ENCODE data around the gene PYDC1. TPM values are rescaled to one million over a fixed set of nuclear protein-coding genes. Genes with fewer than 3 reads are reported as not detected.
A peak's percentile ranks its signal among the peaks of the same experiment; 100 is the strongest.

Gene PYDC1
- total and polyA plus RNA-seq, 11 donors = not detected

DNA sequence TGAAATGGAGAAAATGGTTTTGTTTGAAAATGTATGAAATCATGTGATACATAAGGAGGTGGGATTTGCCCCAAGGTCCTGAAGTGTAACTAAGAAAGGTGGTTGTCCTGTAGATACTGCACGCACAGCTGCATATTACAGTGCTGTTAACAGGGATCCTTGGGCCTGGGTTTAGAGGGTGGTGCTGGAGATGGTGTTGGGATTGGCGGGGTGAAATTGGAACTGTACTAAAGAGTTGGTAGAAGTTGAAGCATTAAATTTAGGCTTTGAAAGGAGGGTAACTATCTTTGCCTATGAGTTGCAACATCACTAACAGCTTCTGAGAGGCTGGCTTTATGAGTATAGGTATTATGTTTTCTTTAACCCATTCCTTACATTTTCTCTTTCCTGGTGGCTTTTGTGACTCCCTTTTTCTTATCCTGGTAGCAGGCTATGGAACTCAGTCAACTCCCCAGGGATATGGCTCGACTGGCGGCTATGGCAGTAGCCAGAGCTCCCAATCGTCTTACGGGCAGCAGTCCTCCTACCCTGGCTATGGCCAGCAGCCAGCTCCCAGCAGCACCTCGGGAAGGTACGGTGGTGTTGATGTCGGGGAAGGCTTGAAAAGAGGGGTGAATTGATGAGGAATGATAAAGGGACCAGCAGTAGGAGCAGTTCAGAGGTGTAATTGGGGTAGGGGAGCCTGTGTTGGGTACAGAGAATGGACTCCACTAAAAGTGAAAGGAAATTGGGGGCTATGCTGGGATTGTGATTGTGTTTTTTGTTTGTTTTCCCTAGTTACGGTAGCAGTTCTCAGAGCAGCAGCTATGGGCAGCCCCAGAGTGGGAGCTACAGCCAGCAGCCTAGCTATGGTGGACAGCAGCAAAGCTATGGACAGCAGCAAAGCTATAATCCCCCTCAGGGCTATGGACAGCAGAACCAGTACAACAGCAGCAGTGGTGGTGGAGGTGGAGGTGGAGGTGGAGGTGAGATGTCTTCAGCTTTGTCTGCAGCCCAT, 33.2 kb downstream of the PYDC1 start:
- intact Hi-C loops (cut with DNase I) = loop anchor here in 8 of 10 donors (2.0 to 10.0 kb wide), 6 partner anchors 15 to 274 kb away; partner anchors contain the start of genes ZNF843 (in 5 of the 8), ARMC5 (in 2 of the 8), ZNF646 (in 1 of the 8) and ZNF668 (in 1 of the 8)
- Histone ChIP-seq H3K4me1 (peaks cover 0 to 58% (median 38%) of the 10 kb centered on the region in 12 donors), H3K4me3 (peak overlapping the region in 1 of 12 donors; percentile 95), H3K27me3 (peaks cover 0 to 5% (median 0%) of the 10 kb centered on the region in 9 donors), H3K27ac (no peak overlapping the region), H3K9me3 (no peaks in the 10 kb centered on the region), H3K36me3 (peaks cover 7 to 72% (median 65%) of the 10 kb centered on the region in 9 donors)
- TF ChIP-seq, protein P1, sequence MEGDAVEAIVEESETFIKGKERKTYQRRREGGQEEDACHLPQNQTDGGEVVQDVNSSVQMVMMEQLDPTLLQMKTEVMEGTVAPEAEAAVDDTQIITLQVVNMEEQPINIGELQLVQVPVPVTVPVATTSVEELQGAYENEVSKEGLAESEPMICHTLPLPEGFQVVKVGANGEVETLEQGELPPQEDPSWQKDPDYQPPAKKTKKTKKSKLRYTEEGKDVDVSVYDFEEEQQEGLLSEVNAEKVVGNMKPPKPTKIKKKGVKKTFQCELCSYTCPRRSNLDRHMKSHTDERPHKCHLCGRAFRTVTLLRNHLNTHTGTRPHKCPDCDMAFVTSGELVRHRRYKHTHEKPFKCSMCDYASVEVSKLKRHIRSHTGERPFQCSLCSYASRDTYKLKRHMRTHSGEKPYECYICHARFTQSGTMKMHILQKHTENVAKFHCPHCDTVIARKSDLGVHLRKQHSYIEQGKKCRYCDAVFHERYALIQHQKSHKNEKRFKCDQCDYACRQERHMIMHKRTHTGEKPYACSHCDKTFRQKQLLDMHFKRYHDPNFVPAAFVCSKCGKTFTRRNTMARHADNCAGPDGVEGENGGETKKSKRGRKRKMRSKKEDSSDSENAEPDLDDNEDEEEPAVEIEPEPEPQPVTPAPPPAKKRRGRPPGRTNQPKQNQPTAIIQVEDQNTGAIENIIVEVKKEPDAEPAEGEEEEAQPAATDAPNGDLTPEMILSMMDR (IDR thresholded peaks at IDR 0.05) = no peak
- no peak for TF ChIP-seq POLR2A (IDR thresholded peaks at IDR 0.05)
- no peak for ATAC-seq
- WGBS, 4 donors = 57 to 63% (median 59%) methylated on average over 10 of the region's 10 CpGs
- no peak for DNase-seq

- TF ChIP-seq, protein P1 (IDR thresholded peaks at IDR 0.05) = no peak
- TF ChIP-seq POLR2A (IDR thresholded peaks at IDR 0.05) = no peak
- H3K4me1 ChIP-seq = peaks cover 0 to 69% (median 39%) of the 10 kb centered on the region in 12 donors
- intact Hi-C loops (cut with DNase I) = loop anchor here in 8 of 10 donors (2.0 to 10.0 kb wide), 6 partner anchors 16 to 275 kb away; partner anchors contain the start of genes ZNF843 (in 5 of the 8), ARMC5 (in 2 of the 8), ZNF646 (in 1 of the 8) and ZNF668 (in 1 of the 8)
- peak overlapping the region in 9 of 12 donors; percentile 60 to 99 (median 83) for H3K4me3 ChIP-seq
- DNase-seq = no peak
- peak overlapping the region in 3 of 12 donors; percentile 4 to 95 (median 93) for H3K27ac ChIP-seq
- 23 to 28% (median 24%) methylated on average over 7 of the region's 7 CpGs for WGBS, 4 donors
- H3K9me3 ChIP-seq = no peaks in the 10 kb centered on the region
- peaks cover 3 to 59% (median 51%) of the 10 kb centered on the region in 9 donors for H3K36me3 ChIP-seq
- peaks cover 0 to 5% (median 0%) of the 10 kb centered on the region in 9 donors for H3K27me3 ChIP-seq
- no peak for ATAC-seq
Observed at GRCh38 chr16:31182391-31182790, 34.5 kb downstream of the PYDC1 start.

DNA sequence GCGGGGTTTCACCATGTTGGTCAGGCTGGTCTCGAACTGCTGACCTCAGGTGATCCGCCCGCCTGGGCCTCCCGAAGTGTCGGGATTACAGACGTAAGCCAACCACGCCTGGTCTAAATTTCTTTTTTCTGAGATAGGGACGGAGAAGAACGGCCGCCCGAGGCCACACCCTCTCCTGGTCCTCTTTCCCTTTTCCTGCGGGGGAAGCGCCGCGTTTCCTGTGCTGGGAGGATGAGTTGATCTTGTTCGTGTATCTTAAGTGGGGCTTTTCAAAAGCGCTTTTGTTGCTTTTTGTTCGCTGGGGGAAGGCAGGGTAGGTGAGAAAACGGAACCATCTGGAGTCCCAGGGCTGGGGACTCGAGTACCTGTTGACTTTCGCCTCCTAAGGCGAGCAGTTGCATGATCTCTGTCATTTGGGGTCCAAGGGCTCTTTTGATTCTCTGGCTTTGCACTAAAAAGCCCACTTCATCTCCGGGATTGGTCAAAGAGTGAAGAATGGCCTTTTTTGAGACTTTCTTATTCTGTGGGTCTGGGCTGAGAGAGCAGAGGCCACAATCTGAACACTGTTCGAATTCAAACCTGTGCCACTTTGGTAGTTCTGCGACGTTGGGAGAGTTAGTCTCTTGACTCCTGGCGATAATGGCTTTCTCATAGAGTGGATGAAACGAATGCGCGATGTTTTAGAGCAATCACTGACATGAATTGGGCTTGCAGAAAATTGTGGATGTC, 35.7 kb downstream of the PYDC1 start:
- H3K27ac ChIP-seq = peak overlapping the region in 11 of 12 donors; percentile 87 to 99 (median 93)
- DNase-seq (peak in 4 of 5 donors; percentile 46 to 59 (median 54)), ATAC-seq (peak in 2 of 4 donors; percentile 20 to 40)
- H3K4me1 ChIP-seq = peaks cover 0 to 61% (median 38%) of the 10 kb centered on the region in 12 donors
- H3K27me3 ChIP-seq = peaks cover 0 to 5% (median 0%) of the 10 kb centered on the region in 9 donors
- H3K9me3 ChIP-seq = no peaks in the 10 kb centered on the region
- H3K36me3 ChIP-seq = peaks cover 0 to 47% (median 40%) of the 10 kb centered on the region in 9 donors
- WGBS, 4 donors = 4 to 7% (median 6%) methylated on average over 28 to 31 of the region's 31 CpGs
- intact Hi-C loops (cut with DNase I) = loop anchor here in 7 of 10 donors (5.0 to 10.0 kb wide), 5 partner anchors 106 to 276 kb away; partner anchors contain the start of genes ZNF843 (in 5 of the 7), ARMC5 (in 2 of the 7), ZNF646 (in 1 of the 7) and ZNF668 (in 1 of the 7)
- no peak for TF ChIP-seq POLR2A (IDR thresholded peaks at IDR 0.05)
- TF ChIP-seq, protein P1 (IDR thresholded peaks at IDR 0.05) = no peak
- H3K4me3 ChIP-seq = peak overlapping the region; percentile 60 to 99 (median 86)
